Duodenal mucosa (tissue), 2 donors: Measurements from ENCODE around the gene PDZRN4.
"Not testable (repeated sequence)": the region's sequence is repeated elsewhere in the genome, so short reads cannot be mapped to it uniquely, and the experiment has no call there.

Experiments used
- H3K27ac ChIP-seq: one replicate; pipeline ENCODE4 v1.7.0; 2013; ENCODE audit warnings: low read depth, low read length
- H3K27me3 ChIP-seq, 2 donors: one replicate each; pipeline ENCODE4 v1.7.0; 2013; ENCODE audit warnings: low read length in 2 of 2, control low read depth in 1 of 2; ENCODE audit not compliant: insufficient read depth in 2 of 2, control insufficient read depth in 1 of 2
- H3K36me3 ChIP-seq, 2 donors: one replicate each; pipeline ENCODE4 v1.7.0; 2013; ENCODE audit warnings: low read length in 2 of 2, control low read depth in 1 of 2; ENCODE audit not compliant: insufficient read depth in 2 of 2, control insufficient read depth in 1 of 2
- H3K4me1 ChIP-seq, 2 donors: one replicate each; pipeline ENCODE4 v1.7.0; 2013; ENCODE audit warnings: low read length in 2 of 2, control low read depth in 1 of 2; ENCODE audit not compliant: insufficient read depth in 2 of 2, control insufficient read depth in 1 of 2
- H3K4me3 ChIP-seq, 2 donors: one replicate each; pipeline ENCODE4 v1.7.0; 2013; ENCODE audit warnings: low read length in 2 of 2, low read depth in 1 of 2
- H3K9ac ChIP-seq, 2 donors: one replicate each; pipeline ENCODE4 v1.7.0; 2013; ENCODE audit warnings: low read length in 2 of 2, low read depth in 1 of 2
- H3K9me3 ChIP-seq, 2 donors: one replicate each; pipeline ENCODE4 v1.7.0; 2013; ENCODE audit warnings: low read length in 2 of 2, control low read depth in 1 of 2; ENCODE audit not compliant: control insufficient read depth in 1 of 2

PDZRN4 gene

GRCh38 chr12:41293461-41293860 is 105.3 kb downstream of the PDZRN4 start:
- H3K9me3 ChIP-seq, result no peaks in the 10 kb centered on the region
- no peak overlapping the region for H3K9ac ChIP-seq
- no peaks in the 10 kb centered on the region for H3K4me1 ChIP-seq
- no peaks in the 10 kb centered on the region for H3K36me3 ChIP-seq
- no peaks in the 10 kb centered on the region for H3K27me3 ChIP-seq
- no peak overlapping the region for H3K4me3 ChIP-seq
- H3K27ac ChIP-seq, result no peak overlapping the region

DNA sequence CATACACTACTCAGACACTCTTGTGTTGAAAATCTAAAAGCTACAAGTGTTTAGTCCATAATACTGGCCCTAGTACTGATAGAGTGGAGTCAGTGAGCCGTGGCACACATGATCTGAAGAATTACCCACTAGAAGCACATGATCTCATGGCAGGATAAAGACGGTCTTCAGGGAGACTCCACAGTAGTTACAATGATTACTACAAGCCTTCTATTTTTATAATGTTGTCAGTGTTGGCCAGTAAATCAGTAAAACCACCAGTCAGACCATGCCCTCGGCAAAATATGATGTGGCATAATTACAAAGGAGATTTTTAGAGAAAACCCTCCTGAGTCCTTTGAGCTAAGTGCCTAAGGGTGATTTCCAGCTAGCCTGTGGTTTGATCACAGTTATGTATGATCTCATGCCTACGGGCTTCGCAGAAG is 114.9 kb downstream of the PDZRN4 start:
- Histone ChIP-seq H3K27ac (no peak overlapping the region), H3K9ac (no peak overlapping the region), H3K4me1 (no peaks in the 10 kb centered on the region), H3K36me3 (no peaks in the 10 kb centered on the region), H3K9me3 (no peaks in the 10 kb centered on the region), H3K4me3 (no peak overlapping the region), H3K27me3 (no peaks in the 10 kb centered on the region)

DNA sequence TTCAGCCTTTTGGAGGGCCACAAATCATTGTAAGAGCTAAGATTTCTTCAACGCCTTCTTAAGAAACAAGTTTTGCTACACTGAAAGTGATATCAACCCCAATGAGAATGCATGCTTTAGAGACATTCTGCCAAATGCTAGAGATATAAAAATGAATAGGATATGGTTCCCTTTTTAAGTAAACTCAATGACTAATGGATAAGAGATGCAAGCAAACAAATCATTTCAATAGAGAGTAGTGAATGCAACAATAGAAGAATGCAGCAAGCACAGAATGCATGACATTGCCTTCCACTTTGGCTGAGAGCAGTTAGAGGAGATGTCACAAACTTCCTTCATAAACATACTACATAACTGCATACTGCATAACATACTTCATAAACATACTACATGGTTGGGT is 116.4 kb downstream of the PDZRN4 start:
- H3K4me1 ChIP-seq, result no peaks in the 10 kb centered on the region
- no peaks in the 10 kb centered on the region for H3K9me3 ChIP-seq
- H3K27ac ChIP-seq, result no peak overlapping the region
- H3K9ac ChIP-seq, result no peak overlapping the region
- H3K36me3 ChIP-seq, result no peaks in the 10 kb centered on the region
- no peak overlapping the region for H3K4me3 ChIP-seq
- H3K27me3 ChIP-seq, result no peaks in the 10 kb centered on the region

DNA sequence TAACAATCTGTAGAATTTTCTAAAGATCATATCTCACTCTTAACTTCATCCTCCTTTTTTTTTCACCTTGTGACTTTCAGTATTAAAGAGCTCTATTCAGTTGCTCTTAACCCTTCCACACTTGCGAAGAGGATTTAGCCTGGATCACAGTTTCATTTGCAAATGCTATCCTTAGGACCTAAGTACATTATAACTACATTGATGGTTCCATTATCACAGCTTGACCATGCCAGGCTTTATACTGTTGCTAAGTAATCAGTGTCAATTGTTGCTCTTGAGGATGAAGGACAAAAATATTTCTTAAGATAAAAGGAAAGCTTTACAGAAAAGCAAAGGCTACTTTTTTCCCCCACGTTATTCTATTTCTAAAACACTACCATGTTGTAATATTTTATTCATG is 122.2 kb downstream of the PDZRN4 start:
- H3K9ac ChIP-seq, result no peak overlapping the region
- H3K9me3 ChIP-seq, result no peaks in the 10 kb centered on the region
- H3K27me3 ChIP-seq, result no peaks in the 10 kb centered on the region
- no peaks in the 10 kb centered on the region for H3K36me3 ChIP-seq
- H3K4me3 ChIP-seq, result no peak overlapping the region
- no peaks in the 10 kb centered on the region for H3K4me1 ChIP-seq
- no peak overlapping the region for H3K27ac ChIP-seq

DNA sequence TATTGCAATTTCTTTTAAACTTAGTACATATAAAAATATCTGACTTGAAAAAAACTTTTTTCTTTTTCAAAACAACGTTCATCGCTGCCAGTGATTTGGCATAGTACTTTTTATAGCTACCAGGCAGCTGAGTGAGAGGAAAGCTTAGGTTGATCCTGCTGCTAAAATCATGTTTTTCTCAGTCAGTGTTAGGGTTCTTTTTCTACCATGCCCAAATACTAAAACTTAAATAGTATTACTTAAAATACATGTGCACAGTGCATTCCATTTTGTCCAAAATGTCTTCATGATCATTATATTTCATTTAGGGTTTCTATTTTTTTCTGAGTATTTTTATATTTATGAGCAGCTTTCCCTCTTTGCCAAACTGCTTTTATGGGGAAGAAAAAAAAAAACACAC is 123.8 kb downstream of the PDZRN4 start:
- H3K9ac ChIP-seq, result no peak overlapping the region
- H3K9me3 ChIP-seq, result no peaks in the 10 kb centered on the region
- no peak overlapping the region for H3K27ac ChIP-seq
- no peaks in the 10 kb centered on the region for H3K4me1 ChIP-seq
- H3K36me3 ChIP-seq, result no peaks in the 10 kb centered on the region
- H3K27me3 ChIP-seq, result no peaks in the 10 kb centered on the region
- H3K4me3 ChIP-seq, result no peak overlapping the region

- H3K4me1 ChIP-seq, H3K36me3 ChIP-seq, H3K4me3 ChIP-seq, H3K9ac ChIP-seq, H3K9me3 ChIP-seq, H3K27ac ChIP-seq, H3K27me3 ChIP-seq: not testable (repeated sequence)
These were observed 124.3 kb downstream of the PDZRN4 start for GRCh38 chr12:41312451-41312850.

DNA sequence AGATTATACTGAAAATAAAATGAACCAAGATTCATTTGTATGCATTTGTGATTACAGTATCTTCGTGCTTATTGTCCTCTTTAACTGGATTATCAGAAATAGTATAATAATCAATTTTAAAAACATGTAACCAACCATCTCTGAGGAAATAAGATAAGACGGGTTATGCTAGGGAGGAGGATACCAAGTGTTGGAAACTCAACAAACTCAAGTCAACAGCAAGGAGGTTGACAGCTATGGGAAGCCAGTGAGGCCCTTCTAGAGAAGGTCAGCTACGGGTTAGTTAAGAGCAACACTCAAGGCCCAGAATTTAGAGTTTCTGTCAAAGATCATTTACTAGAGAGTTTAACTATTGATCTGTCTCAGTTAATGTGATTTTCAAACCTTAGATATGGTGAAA is 137.2 kb downstream of the PDZRN4 start:
- Histone ChIP-seq H3K36me3 (no peaks in the 10 kb centered on the region), H3K9ac (no peak overlapping the region), H3K27me3 (no peaks in the 10 kb centered on the region), H3K9me3 (no peaks in the 10 kb centered on the region), H3K4me3 (no peak overlapping the region), H3K27ac (no peak overlapping the region), H3K4me1 (no peaks in the 10 kb centered on the region)

DNA sequence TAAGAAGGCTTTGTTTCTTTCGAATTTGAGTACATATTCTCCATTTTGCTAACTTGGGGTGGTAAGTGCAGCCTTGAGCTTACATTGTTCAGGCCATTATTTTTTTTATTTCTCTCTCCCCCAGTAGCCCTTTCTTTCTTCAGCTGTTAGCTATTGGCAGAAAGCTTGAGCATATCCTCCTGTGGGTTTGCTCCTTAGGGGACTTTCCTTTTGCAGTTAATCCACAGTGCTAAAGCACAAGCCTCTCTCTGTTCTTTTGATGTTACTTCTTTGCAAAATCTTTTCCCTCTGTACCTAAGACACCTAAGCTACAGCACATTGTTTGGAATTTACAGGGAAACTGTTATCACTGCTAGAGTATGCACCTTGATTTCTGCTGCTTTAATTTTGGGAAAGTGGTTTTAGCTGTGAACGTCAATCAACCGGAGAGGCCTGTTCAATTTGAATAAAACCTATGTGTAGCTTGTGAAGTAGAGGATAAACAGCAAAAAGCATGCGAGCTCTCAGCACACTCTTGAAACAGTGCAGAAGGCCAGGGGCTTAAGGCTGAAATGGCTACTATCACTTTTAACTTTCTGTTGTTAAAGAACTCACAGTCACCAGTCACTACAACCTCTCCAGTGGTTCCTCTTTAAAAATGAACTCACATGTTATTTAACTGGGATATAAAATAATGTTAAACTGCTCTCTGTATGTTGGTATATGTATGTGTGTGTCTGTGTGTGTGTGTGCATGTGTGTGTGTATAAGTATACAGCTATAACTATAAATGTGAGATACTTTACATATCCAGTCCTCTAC is 139.2 kb downstream of the PDZRN4 start:
- Histone ChIP-seq H3K9me3 (no peaks in the 10 kb centered on the region), H3K4me1 (no peaks in the 10 kb centered on the region), H3K27me3 (no peaks in the 10 kb centered on the region), H3K36me3 (no peaks in the 10 kb centered on the region), H3K9ac (no peak overlapping the region), H3K4me3 (no peak overlapping the region), H3K27ac (no peak overlapping the region)

DNA sequence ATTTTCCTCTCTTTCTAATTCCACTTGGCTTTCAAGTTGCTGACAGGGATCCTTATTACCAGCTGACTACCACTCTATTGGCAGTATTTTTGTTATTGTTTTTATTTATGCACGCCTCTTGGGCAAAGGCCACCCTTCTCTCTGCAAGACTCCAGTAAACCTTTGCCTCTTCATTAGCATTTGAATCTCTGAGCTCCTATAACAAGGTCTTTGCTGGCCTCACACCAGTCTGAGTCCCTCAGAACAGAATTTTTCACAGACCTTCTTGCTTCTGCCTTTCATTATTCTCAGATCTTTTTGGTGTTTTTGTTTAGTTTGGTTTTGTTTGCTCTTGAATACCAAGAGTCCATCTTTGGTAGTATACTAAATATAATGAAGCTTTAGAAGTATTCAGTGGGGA is 145.9 kb downstream of the PDZRN4 start:
- Histone ChIP-seq H3K27me3 (no peaks in the 10 kb centered on the region), H3K4me1 (no peaks in the 10 kb centered on the region), H3K4me3 (no peak overlapping the region), H3K9ac (no peak overlapping the region), H3K9me3 (no peaks in the 10 kb centered on the region), H3K36me3 (no peaks in the 10 kb centered on the region), H3K27ac (no peak overlapping the region)

DNA sequence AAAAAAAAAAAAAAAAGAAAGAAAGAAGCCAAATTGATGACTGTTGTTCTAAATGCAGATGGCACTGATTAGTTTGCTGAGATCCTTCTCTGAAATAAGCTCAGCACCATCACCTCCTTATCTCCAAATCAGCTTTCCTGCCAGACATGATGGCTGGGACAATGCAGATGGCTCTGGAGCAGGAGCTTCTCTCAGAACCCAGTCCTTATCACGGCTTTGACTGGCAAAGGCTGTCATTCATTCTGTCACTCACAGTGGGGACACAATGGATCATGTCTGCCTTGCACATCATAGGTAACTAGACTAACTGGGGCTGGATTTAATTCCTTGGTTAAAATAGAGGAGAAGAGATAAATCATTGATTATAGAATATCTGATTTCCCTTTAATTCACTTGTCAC is 146.3 kb downstream of the PDZRN4 start:
- Histone ChIP-seq H3K4me3 (no peak overlapping the region), H3K9me3 (no peaks in the 10 kb centered on the region)

More for the DNA sequence above, 146.3 kb downstream of the PDZRN4 start:
- Histone ChIP-seq H3K36me3 (no peaks in the 10 kb centered on the region), H3K4me1 (no peaks in the 10 kb centered on the region), H3K9ac (no peak overlapping the region), H3K27ac (no peak overlapping the region), H3K27me3 (no peaks in the 10 kb centered on the region)
